22Rv1 (cell line): ENCODE results near the gene SRSF1.

ENCODE experiments used
- ZFX ChIP-seq: fragments of 450-650 bp; IDR thresholded peaks from 2 replicates; pipeline ENCODE4 v1.6.1; 2017; ENCODE audit warnings: antibody characterized with exemption, borderline replicate concordance
- TF ChIP-seq, protein P1 (sequence below): fragments of 450-650 bp; IDR thresholded peaks from 2 replicates; pipeline ENCODE4 v1.5.1; 2017; ENCODE audit warnings: mild to moderate bottlenecking

DNA sequence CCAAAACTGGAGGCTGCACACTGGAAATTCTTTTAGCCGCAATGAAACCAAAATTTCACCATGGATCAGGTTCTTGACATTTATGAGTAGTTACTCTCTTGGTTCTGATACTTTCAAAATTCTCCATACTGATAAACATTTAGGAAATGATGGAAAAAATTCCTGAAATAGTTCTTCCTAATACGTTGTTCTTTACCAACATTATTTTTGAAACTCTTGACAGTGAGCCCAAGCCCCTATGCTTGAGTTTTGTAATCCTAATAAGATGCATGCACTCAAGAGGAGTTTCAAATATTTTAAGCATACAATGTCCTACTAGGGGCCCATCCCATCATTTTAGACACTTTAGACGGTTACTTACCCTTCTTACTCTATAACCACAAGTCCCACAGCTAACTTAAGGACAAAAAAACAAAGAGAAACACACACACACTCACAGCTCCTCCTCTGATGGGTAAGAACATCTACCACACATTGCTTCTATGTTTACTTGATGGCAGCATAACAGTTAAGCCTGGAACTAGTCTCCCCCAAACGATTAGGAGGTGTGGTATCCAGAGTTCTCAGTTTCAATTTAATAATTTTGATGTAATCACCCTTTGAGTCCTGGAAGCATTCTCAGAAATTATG lies 22.7 kb downstream of the SRSF1 start:
- TF ChIP-seq, protein P1, sequence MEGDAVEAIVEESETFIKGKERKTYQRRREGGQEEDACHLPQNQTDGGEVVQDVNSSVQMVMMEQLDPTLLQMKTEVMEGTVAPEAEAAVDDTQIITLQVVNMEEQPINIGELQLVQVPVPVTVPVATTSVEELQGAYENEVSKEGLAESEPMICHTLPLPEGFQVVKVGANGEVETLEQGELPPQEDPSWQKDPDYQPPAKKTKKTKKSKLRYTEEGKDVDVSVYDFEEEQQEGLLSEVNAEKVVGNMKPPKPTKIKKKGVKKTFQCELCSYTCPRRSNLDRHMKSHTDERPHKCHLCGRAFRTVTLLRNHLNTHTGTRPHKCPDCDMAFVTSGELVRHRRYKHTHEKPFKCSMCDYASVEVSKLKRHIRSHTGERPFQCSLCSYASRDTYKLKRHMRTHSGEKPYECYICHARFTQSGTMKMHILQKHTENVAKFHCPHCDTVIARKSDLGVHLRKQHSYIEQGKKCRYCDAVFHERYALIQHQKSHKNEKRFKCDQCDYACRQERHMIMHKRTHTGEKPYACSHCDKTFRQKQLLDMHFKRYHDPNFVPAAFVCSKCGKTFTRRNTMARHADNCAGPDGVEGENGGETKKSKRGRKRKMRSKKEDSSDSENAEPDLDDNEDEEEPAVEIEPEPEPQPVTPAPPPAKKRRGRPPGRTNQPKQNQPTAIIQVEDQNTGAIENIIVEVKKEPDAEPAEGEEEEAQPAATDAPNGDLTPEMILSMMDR: no peak
- TF ChIP-seq ZFX: no peak
